Measurements from ENCODE around the gene POU2F3.

POU2F3 gene

DNA sequence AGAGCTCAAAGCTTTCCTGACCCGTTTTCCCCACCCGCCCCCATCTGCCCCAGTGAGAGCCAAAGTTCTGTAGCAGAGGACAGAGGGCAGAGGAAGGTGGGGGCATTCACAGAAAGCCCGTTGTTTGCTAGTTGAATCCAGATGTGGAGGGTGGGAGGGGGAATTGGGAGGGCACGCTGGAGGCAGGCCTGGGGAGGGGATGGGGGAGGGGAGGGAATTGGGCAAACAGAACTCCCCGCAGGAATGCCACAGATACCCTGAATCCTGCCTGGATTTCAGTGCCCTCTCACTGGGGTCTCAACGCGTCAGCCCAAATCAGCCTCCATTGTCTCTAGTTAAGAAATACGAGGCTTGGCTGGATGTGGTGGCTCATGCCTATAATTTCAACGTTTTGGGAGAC lies 42.0 kb upstream of the POU2F3 start:
- TF ChIP-seq CTCF (IDR thresholded peaks at IDR 0.05): no peak

DNA sequence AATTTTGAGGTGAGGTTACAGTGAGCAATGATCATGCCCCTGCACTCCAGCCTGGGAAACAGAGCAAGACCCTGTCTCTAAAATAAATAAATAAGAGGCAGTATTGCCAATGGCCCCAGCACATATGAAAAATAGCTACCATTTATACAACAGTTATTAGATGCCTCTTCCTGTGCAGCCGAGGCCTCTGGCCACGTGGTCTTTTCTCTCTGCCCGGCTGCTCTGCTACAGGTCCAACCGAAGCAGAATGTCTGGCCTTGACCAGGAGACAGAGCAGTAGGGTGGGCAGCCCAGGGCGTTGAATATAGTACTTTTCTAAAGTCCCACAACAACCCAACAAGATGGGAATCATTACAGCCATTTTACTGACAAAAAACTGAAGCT lies 41.5 kb upstream of the POU2F3 start:
- TF ChIP-seq CTCF (IDR thresholded peaks at IDR 0.05): no peak

- TF ChIP-seq CTCF (IDR thresholded peaks at IDR 0.05): no peak
Observed at GRCh38 chr11:120198787-120199469, 41.0 kb upstream of the POU2F3 start.

- TF ChIP-seq CTCF (IDR thresholded peaks at IDR 0.05): no peak
Observed at GRCh38 chr11:120199613-120200012, 40.3 kb upstream of the POU2F3 start.

DNA sequence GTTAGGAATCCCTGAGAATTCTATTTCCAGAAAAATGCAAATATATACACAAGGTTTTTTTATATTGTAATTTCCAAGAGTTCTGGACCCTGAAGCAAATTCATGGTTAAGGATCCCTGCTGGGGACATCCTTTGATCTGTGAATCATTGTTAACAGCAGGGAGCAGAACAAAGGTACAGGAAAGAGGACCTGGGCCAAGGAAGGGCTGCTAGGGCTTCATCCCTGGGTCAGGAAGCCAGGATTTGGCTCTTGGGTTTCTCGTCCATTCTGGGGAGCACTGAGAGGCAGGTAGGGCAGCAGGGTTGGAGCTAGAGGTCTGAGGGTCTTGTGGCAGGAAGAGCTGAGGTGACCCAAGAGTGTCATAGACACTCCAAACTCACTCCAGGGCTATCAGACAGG lies 39.3 kb upstream of the POU2F3 start:
- no peak for TF ChIP-seq CTCF (IDR thresholded peaks at IDR 0.05)

DNA sequence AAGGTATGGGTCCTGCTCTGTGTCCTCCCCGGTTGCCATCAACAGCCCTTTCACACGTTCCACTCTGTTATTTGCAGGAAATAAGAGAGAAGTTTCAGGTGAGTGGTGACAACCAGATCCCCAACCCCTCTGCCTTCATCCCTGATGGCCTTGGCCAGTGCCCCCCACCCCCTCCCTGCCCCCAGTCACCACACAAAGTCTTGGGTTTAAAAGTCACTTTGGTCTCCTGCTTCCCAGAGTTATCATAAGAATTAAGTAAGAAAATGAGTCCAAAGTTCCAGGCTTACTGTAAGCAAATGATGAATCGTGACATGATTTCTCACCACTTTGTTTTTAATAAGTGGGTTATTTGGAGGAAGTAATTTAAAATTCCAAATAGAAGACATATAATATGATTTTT lies 38.3 kb upstream of the POU2F3 start:
- no peak for TF ChIP-seq CTCF (IDR thresholded peaks at IDR 0.05)

DNA sequence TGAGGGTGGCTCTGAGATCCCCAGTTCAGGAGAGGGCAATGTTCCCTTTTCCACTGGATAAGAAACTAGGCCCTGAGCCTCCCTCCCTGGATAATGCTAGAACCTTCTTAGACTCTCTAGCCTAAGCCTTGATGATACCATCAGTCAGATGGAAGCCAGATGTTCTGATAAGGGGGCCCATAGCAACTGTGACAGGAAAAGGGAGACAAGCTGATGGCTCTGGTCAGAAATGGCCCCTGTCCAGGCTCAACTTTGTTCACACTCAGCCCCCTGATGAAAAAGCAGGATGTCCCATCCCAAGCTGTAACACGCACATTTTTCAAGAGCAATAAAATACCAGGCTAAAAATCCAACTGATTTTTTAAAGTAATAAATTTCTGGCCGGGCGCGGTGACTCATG lies 36.3 kb upstream of the POU2F3 start:
- no peak for TF ChIP-seq CTCF (IDR thresholded peaks at IDR 0.05)

DNA sequence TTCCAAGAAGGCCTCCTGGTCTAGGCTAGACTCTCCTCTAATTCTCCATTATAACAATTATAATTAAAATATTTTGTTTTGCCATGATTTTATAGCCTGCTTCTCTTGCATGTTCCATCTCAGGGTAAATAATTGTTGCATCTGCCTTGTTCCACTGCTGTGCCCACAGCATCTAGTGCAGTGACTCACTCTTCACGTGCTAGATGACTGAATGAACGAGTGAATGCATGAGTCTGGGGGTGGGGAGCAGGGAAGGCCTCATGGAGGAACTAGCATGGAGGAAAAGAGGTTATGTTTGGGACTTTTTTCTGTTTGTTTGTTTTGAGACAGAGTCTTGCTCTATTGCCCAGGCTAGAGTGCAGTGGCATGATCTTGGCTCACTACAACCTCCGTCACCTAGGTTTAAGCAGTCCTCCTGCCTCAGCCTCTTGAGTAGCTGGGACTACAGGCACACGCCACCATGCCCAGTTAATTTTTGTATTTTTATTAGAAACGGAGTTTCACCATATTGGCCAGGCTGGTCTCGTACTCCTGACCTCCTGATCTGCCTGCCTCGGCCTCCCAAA lies 34.3 kb upstream of the POU2F3 start:
- no peak for TF ChIP-seq CTCF (IDR thresholded peaks at IDR 0.05)
